BJ (cell line): ENCODE results near the gene HCRTR1. TPM values are rescaled to one million over a fixed set of nuclear protein-coding genes. Genes with fewer than 3 reads are reported as not detected.

Experiments
- CTCF ChIA-PET: fragments of 350-600 bp; formaldehyde crosslinking; extraction: SDS; loops from one replicate; lab custom pipeline; 2021; ENCODE audit warnings: antibody characterized with exemption, inconsistent platforms; lab: Yijun Ruan, JAX
- POLR2A ChIA-PET: fragments of 300-600 bp; sonication (Branson Sonifier 250); formaldehyde crosslinking; extraction: SDS; loops from one replicate; lab custom pipeline; 2021; ENCODE audit warnings: antibody characterized with exemption; lab: Charles Lee
- DNase-seq: peaks from one replicate; pipeline ENCODE4 v3.0.0-alpha.2; 2011; ENCODE audit warnings: low read depth
- H3K27me3 ChIP-seq: 2 replicates; pipeline ENCODE4 v1.6.0; 2011; ENCODE audit warnings: low read length; ENCODE audit not compliant: control insufficient read depth, insufficient read depth
- H3K36me3 ChIP-seq: 2 replicates; pipeline ENCODE4 v1.5.1; 2011; ENCODE audit warnings: low read length; ENCODE audit not compliant: control insufficient read depth, insufficient read depth
- H3K4me3 ChIP-seq: 2 replicates; pipeline ENCODE4 v1.5.1; 2011; ENCODE audit warnings: low read depth, mild to moderate bottlenecking, control low read depth, low read length
- polyA plus RNA-seq: library from polyadenylated mRNA; depleted of rRNA; stranded (reverse); fragments of >200 nt; gene quantifications from 2 replicates; pipeline ENCODE4 v1.2.3, GENCODE V29; 2011
- TF ChIP-seq, protein P1 (sequence below): IDR thresholded peaks from 2 replicates; pipeline ENCODE4 v1.5.1; 2011; ENCODE audit warnings: low read depth, mild to moderate bottlenecking, control low read depth, inconsistent platforms, low read length, moderate library complexity; ENCODE audit not compliant: insufficient read depth

The HCRTR1 gene
- polyA plus RNA-seq, 1 experiment: not detected

GRCh38 chr1:31620631-31621497 lies 3.4 kb downstream of the HCRTR1 start:
- peaks cover 11% of the 10 kb centered on the region for H3K27me3 ChIP-seq
- DNase-seq: no peak
- no peak overlapping the region for H3K4me3 ChIP-seq
- TF ChIP-seq, protein P1, sequence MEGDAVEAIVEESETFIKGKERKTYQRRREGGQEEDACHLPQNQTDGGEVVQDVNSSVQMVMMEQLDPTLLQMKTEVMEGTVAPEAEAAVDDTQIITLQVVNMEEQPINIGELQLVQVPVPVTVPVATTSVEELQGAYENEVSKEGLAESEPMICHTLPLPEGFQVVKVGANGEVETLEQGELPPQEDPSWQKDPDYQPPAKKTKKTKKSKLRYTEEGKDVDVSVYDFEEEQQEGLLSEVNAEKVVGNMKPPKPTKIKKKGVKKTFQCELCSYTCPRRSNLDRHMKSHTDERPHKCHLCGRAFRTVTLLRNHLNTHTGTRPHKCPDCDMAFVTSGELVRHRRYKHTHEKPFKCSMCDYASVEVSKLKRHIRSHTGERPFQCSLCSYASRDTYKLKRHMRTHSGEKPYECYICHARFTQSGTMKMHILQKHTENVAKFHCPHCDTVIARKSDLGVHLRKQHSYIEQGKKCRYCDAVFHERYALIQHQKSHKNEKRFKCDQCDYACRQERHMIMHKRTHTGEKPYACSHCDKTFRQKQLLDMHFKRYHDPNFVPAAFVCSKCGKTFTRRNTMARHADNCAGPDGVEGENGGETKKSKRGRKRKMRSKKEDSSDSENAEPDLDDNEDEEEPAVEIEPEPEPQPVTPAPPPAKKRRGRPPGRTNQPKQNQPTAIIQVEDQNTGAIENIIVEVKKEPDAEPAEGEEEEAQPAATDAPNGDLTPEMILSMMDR: no peak
- no peaks in the 10 kb centered on the region for H3K36me3 ChIP-seq
- POLR2A ChIA-PET: no interaction called here
- CTCF ChIA-PET: interaction anchor here (0.5 to 0.6 kb wide), 3 partner anchors 12 to 365 kb away, joined by 3 read pairs; no protein-coding TSS in a partner anchor

GRCh38 chr1:31621498-31621820 lies 4.0 kb downstream of the HCRTR1 start:
- CTCF ChIA-PET: interaction anchor here (0.6 kb wide), 1 partner anchor 12 kb away, joined by 3 read pairs; no protein-coding TSS in a partner anchor
- Histone ChIP-seq H3K4me3 (no peak overlapping the region), H3K36me3 (no peaks in the 10 kb centered on the region), H3K27me3 (peaks cover 8% of the 10 kb centered on the region)
- TF ChIP-seq, protein P1: no peak
- no peak for DNase-seq
- POLR2A ChIA-PET: no interaction called here

DNA sequence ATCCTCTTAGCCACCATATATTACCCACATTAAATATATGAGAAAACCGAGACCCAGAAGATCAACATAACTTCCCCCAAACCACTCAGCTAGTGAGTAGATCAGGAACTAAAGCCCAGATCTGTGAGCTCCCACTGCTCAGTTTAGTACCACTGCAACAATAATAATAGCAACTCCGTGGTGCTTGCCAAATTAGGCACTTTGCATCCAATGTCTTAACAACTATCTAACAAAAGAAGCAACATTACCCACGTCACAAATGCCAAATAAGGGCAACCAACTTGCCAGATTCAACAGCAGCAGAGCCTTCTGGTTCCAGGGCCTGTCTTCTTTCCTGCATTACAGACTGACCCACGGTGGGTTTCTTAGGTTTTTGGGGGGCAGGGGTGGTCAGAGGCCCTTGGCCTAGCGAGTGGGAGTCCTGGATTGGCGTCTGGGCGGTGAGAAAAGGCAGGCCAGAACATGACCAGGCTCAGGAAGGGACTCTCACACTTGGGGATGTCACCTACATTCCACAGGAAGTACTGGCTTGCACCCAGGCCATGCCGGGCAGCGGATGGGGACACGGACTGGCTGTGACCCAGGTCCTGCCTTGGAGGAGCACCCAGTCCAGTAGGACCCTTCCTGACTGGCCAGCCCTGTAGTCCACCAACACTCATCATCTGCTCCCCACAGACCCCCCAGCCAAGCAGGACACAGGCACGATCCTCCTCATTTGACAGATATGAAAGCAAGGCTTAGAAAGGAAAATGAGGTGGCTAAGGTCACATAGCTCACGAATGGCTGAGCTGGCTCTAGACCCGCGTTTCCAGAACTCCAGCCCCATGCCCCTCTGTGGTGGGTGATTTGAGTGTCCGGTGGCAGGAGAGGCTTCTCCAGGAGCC lies 4.6 kb downstream of the HCRTR1 start:
- TF ChIP-seq, protein P1: no peak
- ChIA-PET POLR2A (no interaction called here), CTCF (interaction anchor here (0.6 to 1.4 kb wide), 2 partner anchors 11 to 12 kb away, joined by 3 read pairs; no protein-coding TSS in a partner anchor)
- no peak for DNase-seq
- Histone ChIP-seq H3K4me3 (no peak overlapping the region), H3K27me3 (peaks cover 3% of the 10 kb centered on the region), H3K36me3 (peaks cover 2% of the 10 kb centered on the region; the same call in 1 of the 2 replicates)

- DNase-seq: no peak
- H3K4me3 ChIP-seq: no peak overlapping the region
- 0 out of 2 replicates have a peak, but pooled peaks cover 2% of the 10 kb centered on the region for H3K27me3 ChIP-seq
- ChIA-PET POLR2A (no interaction called here), CTCF (interaction anchor here (1.4 kb wide), 1 partner anchor 10 kb away, joined by 3 read pairs; no protein-coding TSS in a partner anchor)
- TF ChIP-seq, protein P1: no peak
- H3K36me3 ChIP-seq: peaks cover 6% of the 10 kb centered on the region
These were observed 5.9 kb downstream of the HCRTR1 start for GRCh38 chr1:31623365-31623764.

DNA sequence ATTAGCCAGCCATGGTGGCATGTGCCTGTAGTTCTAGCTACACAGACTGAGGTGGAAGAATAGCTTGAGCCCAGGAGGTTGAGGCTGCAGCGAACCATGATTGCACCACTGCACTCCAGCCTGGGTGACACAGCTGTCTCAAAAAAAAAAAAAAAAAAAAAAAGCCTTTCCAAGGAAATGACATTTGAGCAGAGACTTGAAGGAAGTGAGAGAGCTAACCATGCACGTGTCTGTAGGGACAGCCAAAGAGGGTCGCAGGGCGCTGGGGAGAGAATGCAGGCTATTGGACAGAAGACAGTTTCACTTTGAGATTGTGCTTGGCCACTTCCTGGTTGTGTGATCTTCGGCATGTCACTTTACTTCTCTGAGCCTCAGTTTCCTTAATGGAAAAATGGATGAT lies 6.8 kb downstream of the HCRTR1 start:
- CTCF ChIA-PET: no interaction called here

More for the DNA sequence above, 6.8 kb downstream of the HCRTR1 start:
- POLR2A ChIA-PET: no interaction called here
- peaks cover 10% of the 10 kb centered on the region for H3K36me3 ChIP-seq
- H3K27me3 ChIP-seq: no peaks in the 10 kb centered on the region
- no peak overlapping the region for H3K4me3 ChIP-seq
- TF ChIP-seq, protein P1: no peak
- no peak for DNase-seq
